ES-I3 (cell line): ENCODE results near the gene FLAD1.

ENCODE experiments used
- H3K36me3 ChIP-seq: 2 replicates; pipeline ENCODE4 v1.6.1; 2013; ENCODE audit warnings: mild to moderate bottlenecking, low read length, control low read depth, moderate library complexity; ENCODE audit not compliant: insufficient read depth
- H3K4me1 ChIP-seq: 2 replicates; pipeline ENCODE4 v1.6.1; 2013; ENCODE audit warnings: mild to moderate bottlenecking, control low read depth, low read length; ENCODE audit not compliant: insufficient read depth
- H3K9ac ChIP-seq: 2 replicates; pipeline ENCODE4 v1.6.1; 2013; ENCODE audit warnings: low read depth, mild to moderate bottlenecking, low read length, moderate library complexity
- H3K9me3 ChIP-seq: 2 replicates; pipeline ENCODE4 v1.6.1; 2013; ENCODE audit warnings: mild to moderate bottlenecking, low read length, moderate library complexity; ENCODE audit not compliant: control insufficient read depth, insufficient read depth

The FLAD1 gene

DNA sequence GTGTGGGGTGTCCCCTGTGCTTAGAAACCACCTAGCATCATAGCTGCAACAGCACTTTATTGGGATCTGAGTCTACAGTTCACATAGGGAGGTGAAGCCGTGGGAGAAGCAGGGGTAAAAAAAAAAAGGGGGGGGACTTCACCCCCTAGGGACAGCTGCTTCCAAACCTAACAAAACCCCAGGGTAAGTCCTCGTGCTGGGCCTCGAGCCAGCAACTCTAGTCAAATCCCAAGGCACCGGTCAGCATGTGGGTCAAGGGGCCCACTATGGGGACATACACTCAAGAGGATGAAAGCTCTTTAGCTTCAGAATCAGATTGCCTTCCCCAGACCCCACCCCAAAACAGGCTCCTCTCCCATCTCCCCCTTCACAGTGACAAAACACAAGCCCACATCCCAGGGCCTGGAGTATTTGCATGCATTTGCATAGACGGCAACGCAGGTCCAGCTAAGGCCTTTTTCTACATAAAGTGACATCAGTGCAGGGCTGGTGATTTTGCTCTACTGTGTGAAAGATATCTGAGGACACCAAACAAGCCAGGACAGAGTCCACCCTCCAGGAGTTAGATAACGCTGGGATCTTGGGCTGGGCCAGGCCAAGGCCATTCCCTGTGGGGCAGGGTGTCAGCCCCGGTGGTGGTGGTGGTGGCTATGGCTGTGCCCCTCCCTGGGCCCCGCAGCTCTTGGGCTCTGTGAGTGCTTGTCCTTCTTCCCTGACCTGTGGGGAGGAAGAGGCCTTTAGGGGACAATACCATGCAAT is 38.6 kb upstream of the FLAD1 start:
- no peak overlapping the region for H3K9ac ChIP-seq

DNA sequence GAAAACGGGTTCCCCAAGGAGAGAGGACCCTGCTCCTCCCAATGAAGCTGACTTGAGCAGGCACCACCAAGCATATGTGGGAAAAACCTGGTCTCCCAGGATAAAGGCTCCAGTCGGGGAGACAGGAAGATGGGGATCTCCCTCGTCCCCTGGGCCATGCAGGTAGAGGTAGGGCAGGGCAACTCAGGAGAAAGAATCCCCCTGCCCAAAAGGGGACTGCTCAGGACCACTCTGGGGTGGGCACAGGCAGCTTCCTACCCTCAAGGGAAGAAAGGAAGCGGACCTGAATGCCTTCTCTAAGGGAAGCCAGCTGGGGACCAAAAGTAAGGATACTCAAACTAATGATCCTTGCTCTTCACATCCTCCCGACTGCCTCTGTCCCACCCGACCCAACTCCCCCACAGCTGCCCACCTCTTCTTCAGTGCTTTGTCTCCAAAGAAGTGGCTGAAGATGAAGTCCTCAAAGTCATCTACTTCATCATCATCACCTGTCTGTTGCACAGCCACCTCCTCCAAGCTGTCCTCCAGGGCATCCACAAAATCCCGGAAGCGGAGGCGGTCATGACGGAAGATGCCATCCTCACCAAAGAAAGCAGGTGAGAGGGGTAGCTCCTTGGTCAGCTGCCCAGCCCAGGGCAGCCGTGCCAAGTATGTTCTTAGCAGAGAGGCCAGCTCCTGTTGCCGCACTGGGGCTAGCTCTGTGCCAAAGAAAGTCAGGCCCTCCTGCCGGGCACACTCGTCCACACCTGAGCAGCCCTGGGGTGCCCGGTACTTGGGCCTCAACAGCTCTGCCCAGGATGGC is 37.8 kb upstream of the FLAD1 start:
- H3K4me1 ChIP-seq: peaks cover 10% of the 10 kb centered on the region
- H3K36me3 ChIP-seq: no peaks in the 10 kb centered on the region
- H3K9me3 ChIP-seq: no peaks in the 10 kb centered on the region
- no peak overlapping the region for H3K9ac ChIP-seq

More for the DNA sequence above, 38.6 kb upstream of the FLAD1 start:
- no peaks in the 10 kb centered on the region for H3K36me3 ChIP-seq
- peaks cover 14% of the 10 kb centered on the region for H3K4me1 ChIP-seq
- no peaks in the 10 kb centered on the region for H3K9me3 ChIP-seq

DNA sequence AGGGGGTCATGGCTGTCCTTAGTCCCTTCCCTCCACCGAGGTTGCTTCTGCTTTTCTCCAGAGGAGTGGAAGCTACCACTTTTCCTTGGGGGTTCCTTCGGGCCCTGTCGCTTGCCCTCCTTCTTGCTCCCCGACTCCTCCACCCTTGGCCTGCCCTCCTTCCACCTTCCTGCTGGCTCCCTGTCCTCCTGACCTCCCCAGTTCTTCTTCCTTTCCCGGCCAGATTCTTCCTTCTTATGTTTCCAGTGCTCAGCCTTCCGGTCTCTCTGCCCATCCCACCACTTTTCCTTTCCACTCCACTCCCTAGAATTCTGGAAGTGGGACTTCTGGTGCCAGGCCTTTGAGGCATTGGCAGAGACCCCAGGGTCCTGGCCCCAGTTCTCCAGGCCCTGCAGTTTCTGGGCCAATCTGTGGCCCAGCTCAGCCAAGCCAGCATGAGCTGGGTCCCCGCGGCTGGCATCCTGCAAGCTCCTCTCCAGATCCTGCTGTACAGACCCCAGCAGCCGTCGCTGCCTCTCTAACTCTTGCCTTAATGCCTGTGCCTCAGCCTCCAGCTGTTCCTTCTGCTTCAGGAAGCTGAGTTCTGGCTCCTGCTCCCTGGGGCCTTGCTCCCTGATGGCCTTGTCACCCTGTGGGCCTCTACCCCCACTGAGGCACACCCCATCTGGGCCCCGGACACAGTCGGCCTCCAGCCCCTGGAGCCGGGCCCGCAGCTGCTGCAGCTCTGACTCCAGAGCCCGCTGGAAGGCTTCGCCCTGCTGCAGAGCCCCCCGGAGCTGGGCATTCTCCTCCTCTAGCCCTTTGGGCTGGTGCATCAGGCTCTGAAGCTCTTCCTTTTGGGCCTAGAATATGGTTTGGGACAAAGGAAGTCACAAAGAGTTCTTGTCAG is 36.9 kb upstream of the FLAD1 start:
- Histone ChIP-seq H3K9me3 (no peaks in the 10 kb centered on the region), H3K4me1 (peaks cover 2% of the 10 kb centered on the region; the same call in 1 of the 2 replicates), H3K9ac (no peak overlapping the region), H3K36me3 (no peaks in the 10 kb centered on the region)

DNA sequence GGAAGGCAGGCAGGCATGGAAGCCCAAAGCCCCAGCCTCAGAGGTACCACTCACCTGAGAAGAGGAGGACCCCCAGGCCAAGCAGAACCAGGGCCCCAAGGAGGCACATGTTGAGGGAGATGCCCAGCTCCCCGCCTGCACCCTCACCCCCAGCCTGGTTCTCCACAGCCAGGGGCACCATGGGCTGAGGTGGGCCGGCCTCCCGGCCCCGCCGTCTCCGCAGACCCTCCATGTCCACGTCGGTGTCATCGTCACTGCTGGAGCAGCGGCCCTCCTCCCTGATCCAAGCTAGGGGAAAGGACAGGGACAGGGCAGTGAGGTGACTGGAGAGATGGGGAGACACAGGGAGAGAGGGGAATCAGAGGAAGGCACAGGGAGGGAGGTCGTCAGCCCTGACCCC is 35.1 kb upstream of the FLAD1 start:
- H3K36me3 ChIP-seq: no peaks in the 10 kb centered on the region
- no peaks in the 10 kb centered on the region for H3K9me3 ChIP-seq
- no peak overlapping the region for H3K9ac ChIP-seq
- H3K4me1 ChIP-seq: no peaks in the 10 kb centered on the region

DNA sequence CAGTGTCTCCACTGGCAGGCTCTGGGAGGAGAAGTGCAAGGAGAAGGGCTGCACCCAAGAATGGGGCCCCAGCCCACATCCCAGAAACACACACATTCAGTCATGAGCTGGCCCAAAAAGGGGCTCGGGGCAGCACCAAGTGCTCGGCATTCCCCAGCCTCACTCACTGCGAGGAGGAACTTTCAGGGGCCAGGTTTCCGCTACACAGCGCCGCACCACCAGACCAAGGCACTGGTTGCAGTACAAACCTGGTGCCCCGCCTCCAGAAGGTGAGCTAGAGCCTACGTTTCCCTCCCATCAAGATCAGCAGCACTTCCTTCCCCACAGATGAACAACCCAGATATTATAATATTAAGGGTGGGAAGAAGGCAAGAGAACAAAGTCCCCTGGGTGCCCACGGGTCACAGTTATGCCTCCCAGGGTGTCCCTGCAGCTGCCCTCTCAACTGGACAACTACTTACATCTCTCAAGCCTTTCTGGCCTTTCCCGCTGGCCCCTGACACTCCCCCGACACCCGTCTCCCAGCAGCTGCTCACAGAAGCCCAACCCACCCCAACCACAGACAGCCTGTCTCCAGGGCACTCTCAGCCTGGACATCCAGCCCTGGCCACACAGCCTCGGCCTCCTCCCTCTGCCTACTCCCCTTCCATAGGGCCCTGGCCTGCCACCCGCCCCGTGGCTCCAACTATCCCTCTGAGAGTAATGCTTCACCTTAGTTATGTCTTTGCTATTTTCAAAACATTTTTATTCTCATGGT is 31.1 kb upstream of the FLAD1 start:
- peaks cover 9% of the 10 kb centered on the region for H3K4me1 ChIP-seq

DNA sequence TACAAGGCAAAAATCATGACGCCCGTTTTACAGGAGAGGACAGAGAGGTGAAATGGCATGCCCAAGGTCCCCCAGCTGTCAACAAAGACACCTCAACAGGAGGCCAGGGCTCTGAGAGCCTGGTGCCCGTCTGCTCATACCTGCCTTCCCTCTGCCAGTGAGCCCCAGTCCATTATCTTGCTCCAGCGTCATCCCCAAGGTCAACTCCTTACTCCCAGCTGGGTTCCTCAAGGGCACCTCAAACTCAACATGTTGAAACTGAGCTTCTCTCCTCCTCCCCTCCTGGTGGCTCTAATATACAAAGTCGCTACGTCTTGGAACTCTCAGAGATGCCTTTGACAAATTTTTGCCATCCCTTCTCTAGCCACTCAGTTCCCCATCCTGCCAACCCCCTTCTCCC is 30.5 kb upstream of the FLAD1 start:
- H3K4me1 ChIP-seq: peaks cover 12% of the 10 kb centered on the region
- H3K9ac ChIP-seq: no peak overlapping the region
- H3K36me3 ChIP-seq: no peaks in the 10 kb centered on the region
- H3K9me3 ChIP-seq: no peaks in the 10 kb centered on the region

More for the DNA sequence above, 31.1 kb upstream of the FLAD1 start:
- H3K9ac ChIP-seq: no peak overlapping the region
- H3K36me3 ChIP-seq: no peaks in the 10 kb centered on the region
- no peaks in the 10 kb centered on the region for H3K9me3 ChIP-seq

DNA sequence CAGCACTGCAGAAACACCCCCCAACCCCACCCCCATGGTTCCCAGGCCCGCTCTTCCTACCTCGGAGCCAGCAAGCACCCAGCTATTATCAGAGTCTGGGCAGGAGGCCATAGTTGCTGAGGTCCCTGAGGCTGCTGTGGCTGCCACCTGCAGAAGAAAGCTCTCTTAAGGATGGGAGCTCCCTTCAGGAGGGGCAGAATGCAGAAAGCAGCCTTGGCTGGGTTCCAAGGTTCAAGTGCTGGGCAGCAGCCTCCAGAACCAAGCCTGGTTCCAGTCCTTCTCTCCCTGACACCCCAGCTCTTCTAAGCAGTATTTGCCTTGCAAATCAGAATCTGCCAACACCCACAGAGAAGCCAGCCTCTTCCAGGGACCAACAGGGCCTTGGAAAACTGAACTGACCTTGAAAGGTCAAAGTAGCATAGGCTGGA is 29.5 kb upstream of the FLAD1 start:
- peaks cover 12% of the 10 kb centered on the region for H3K4me1 ChIP-seq
- no peak overlapping the region for H3K9ac ChIP-seq
- H3K9me3 ChIP-seq: no peaks in the 10 kb centered on the region
- H3K36me3 ChIP-seq: no peaks in the 10 kb centered on the region

DNA sequence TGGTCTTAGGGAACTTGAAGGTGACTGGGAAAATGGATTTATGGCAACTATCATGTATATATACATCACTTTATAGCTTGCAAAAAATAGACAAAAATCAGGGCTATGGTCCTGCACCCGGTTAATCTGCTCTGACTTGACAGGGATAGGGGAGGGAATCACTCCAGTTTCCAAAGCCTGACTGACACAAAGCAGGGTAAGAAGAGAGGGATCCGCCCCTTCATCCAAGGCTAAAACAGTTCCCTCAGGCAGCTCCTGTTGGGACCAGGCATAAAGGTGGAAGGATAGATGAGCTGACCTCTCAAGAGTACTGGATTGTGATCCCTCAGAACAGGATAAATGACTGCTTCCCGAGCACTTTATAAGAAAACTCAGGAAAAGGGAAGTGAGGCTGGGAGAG is 28.6 kb upstream of the FLAD1 start:
- Histone ChIP-seq H3K4me1 (peaks cover 12% of the 10 kb centered on the region), H3K9me3 (no peaks in the 10 kb centered on the region), H3K9ac (no peak overlapping the region), H3K36me3 (no peaks in the 10 kb centered on the region)

DNA sequence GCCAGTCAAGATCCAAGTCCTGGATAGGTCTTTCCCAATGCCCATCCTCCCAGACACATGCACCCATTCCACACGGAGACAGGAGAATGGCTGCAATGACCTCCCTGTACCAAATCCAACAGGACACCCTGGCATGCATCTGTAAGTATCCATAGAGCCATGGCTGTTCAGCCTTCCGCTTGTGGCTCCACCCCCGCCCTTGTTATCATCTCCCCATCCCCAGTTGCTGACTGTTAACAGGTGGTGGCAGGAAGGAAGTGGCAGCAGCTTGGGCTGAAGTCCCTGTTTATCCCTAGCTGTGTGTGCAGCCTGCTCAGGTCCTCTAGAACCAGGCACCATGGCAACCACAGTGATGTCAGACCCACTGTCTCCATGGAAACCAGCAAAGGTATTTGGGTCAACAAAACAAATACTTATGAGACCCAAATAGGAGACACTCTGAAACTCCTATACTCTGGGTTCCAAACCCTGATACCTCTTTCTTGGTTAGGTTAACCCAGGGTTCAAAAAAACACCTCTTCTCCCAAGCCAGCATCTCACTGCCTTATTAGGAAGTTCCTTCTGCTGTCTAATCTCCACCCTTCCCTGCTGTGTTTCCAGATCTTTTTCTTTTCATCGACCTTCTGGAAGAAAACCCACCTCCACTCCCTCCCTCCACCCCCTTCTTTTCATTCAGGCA is 28.0 kb upstream of the FLAD1 start:
- Histone ChIP-seq H3K36me3 (no peaks in the 10 kb centered on the region), H3K9ac (peak overlapping the region; percentile 64), H3K9me3 (no peaks in the 10 kb centered on the region), H3K4me1 (peaks cover 12% of the 10 kb centered on the region)

DNA sequence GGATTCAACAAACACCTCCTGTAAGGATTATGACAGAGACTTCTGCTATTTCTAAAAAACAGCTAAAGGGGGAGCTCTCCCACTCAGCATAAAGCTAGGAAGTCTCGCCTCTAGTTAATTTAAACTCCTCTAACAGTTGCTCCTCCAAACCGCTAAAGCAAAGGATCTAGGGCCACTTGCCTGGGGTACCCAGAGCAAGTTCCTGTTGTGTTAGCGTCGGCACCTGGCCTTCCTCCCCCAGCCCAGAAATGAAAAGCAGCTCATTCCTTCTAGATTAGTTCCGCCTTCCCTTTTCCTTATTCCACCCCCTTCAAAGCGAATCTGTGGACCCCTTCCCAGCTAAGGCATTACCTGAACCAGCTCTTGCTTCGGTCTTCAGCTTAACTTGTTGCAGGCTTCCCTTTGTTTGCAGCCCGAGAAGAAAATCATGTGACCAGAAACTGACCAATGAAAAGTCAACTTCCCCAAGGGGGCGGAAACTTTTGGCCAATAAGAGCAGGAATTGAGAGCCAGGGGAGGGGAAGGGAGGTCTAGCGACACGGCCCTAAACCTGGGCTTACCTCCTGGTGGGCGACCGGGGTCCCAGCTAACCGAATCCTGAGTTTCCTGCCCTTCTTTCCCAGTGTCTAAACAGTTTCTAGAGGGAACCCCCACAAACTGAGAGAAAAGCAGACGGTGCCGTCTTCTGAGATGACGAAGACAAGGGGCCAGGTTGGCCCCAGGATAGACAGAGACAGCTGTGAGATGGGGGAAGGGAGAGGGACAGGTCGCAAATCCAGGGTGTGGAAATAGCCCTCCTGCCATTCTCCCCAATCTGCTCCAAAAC is 27.2 kb upstream of the FLAD1 start, which contains the start of gene PBXIP1:
TSS of gene PBXIP1 (minus strand) at position 382 of the 826 bp plus-strand sequence. CDS start 2,378 bp downstream, outside the sequence.
- Histone ChIP-seq H3K9ac (peak within 1 kb of the TSS; percentile 64), H3K36me3 (no peaks in the 10 kb centered on the region), H3K4me1 (peaks cover 12% of the 10 kb centered on the region), H3K9me3 (no peaks in the 10 kb centered on the region)

DNA sequence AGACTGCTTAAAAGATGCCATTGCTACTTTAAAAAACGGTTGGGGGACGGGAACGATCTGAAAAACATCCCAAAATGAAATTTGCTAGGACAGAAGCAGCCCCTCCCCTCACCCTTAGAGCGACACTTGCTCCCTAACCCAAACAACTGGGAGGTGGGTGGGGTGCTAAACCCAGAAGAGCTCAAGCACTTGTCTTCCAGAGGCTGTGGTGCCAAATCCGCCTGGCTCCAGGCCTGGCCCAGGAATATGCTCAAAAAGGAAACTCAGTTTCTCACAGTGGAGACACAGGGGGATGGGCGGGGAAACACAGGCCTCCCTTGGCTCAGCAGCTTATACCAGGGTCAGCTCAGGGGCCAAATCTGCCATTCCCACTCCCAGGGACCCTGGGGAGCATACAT is 26.6 kb upstream of the FLAD1 start:
- Histone ChIP-seq H3K36me3 (no peaks in the 10 kb centered on the region), H3K4me1 (peaks cover 12% of the 10 kb centered on the region), H3K9me3 (no peaks in the 10 kb centered on the region), H3K9ac (peak overlapping the region; percentile 64; the same call in 1 of the 2 replicates)

DNA sequence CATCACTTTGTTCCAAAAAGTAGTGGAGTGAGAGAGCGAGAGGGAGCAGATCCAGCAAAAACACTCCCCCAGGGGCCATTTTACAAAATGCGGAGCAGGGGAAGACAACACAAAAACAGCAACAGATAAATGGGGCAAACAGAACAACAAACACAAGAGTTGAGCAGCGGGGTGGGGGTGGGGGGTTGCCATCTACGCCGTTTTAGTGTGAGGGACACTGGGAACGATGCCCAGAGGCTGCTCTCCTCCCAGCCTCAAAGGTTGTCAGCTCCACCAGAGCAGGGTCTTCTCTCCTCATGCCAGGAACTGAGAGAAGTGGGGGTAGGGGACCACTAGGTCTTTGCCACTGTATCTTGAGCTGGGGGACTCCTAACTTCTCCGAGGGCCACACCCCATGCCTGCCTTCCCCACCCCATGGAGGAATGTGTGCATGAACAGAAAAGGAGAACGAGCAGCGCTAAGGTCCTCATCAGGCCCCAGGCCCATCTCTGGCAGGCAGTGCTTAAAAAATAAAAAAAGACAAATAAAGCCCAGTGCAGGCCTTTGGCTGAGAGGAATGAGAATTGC is 26.0 kb upstream of the FLAD1 start:
- no peak overlapping the region; the same call in 1 of the 2 replicates for H3K9ac ChIP-seq
- H3K36me3 ChIP-seq: no peaks in the 10 kb centered on the region
- H3K4me1 ChIP-seq: peaks cover 12% of the 10 kb centered on the region
- no peaks in the 10 kb centered on the region for H3K9me3 ChIP-seq
